Mammary epithelial cell (primary cell): Measurements from ENCODE around the gene SMOC1.
A peak's percentile ranks its signal among the peaks of the same experiment; 100 is the strongest.

Experiments used
- CTCF ChIP-seq, 2 donors: IDR thresholded peaks in 1 of 2; conservative IDR thresholded peaks in 1 of 2; 2 replicates each; pipeline ENCODE4 v1.5.1; 2011 to 2012; ENCODE audit warnings: inconsistent platforms in 2 of 2, low read length in 2 of 2, mild to moderate bottlenecking in 2 of 2, control low read depth in 1 of 2, low read depth in 1 of 2; ENCODE audit not compliant: insufficient read depth in 1 of 2; ENCODE audit errors: extremely low read depth in 1 of 2
- EZH2 ChIP-seq: IDR thresholded peaks from 2 replicates; pipeline ENCODE4 v1.6.1; 2012; ENCODE audit warnings: low read length, inconsistent platforms, borderline replicate concordance

GRCh38 chr14:70027785-70028428 is 148.7 kb downstream of the SMOC1 start:
- TF ChIP-seq CTCF (conservative IDR thresholded peaks at IDR 0.05 in 1 of 2, IDR thresholded peaks at IDR 0.05 in 1 of 2; ENCODE audit: extremely low read depth in 1 of 2, insufficient read depth in 1 of 2, low read depth in 1 of 2, low read length in 2 of 2) (peak; percentile 88 to 97), EZH2 (no peak)
